ENCODE measurements around the gene PPP1R9A.

DNA sequence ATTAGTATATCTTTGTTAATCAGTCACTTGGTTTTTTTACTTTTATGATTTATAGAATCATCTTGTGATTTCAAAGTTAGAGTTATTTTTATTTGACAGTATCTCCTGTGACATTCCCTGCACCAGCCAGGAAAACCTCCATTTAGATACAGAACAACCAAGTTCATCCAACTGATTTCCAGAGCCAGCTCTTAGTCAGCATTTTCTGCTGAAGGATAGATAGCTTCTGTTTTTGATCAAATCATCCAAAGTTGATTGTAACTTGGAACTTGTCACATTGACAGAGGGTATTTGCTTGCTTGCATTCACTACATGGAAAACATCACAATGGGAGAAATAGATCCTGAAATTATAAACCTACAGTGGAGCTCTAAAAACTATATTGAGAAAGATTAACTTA, 294.3 kb downstream of the PPP1R9A start:
- TF ChIP-seq, protein P1, sequence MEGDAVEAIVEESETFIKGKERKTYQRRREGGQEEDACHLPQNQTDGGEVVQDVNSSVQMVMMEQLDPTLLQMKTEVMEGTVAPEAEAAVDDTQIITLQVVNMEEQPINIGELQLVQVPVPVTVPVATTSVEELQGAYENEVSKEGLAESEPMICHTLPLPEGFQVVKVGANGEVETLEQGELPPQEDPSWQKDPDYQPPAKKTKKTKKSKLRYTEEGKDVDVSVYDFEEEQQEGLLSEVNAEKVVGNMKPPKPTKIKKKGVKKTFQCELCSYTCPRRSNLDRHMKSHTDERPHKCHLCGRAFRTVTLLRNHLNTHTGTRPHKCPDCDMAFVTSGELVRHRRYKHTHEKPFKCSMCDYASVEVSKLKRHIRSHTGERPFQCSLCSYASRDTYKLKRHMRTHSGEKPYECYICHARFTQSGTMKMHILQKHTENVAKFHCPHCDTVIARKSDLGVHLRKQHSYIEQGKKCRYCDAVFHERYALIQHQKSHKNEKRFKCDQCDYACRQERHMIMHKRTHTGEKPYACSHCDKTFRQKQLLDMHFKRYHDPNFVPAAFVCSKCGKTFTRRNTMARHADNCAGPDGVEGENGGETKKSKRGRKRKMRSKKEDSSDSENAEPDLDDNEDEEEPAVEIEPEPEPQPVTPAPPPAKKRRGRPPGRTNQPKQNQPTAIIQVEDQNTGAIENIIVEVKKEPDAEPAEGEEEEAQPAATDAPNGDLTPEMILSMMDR (IDR thresholded peaks at IDR 0.05; ENCODE audit: low read depth, low read length, poor library complexity, severe bottlenecking): no peak
- no peak for TF ChIP-seq EZH2phosphoT487 (IDR thresholded peaks at IDR 0.05; ENCODE audit: borderline replicate concordance, low read length)

All from DOHH2 (cell line).